Activated T-cell treated with anti-CD3 and anti-CD28 coated beads, Interleukin-2, amount 50 U/mL, for 4 hours (primary cell): ENCODE data around the gene GTPBP1. TPM values are rescaled to one million over a fixed set of nuclear protein-coding genes. Genes with fewer than 3 reads are reported as not detected.

Experiments
- ATAC-seq, 2 donors: fragments of 200-7000 bp; cut with Tn5 transposase; one replicate each; pipeline ENCODE4 v1.10.0; 2021
- DNase-seq: peaks from one replicate; pipeline ENCODE4 v3.0.0-alpha.2; 2020
- H3K27me3 Mint-ChIP-seq: one replicate; pipeline ENCODE4 v1.8.0; 2021; ENCODE audit warnings: low read depth, mixed read lengths
- H3K36me3 Mint-ChIP-seq: one replicate; pipeline ENCODE4 v1.8.0; 2022; ENCODE audit warnings: mixed read lengths; ENCODE audit not compliant: insufficient read depth
- H3K4me1 Mint-ChIP-seq: one replicate; pipeline ENCODE4 v1.8.0; 2021; ENCODE audit warnings: low read depth, mixed read lengths
- H3K4me3 Mint-ChIP-seq: one replicate; pipeline ENCODE4 v1.8.0; 2021; ENCODE audit warnings: mild to moderate bottlenecking, moderate library complexity, mixed read lengths
- H3K9me3 Mint-ChIP-seq: one replicate; pipeline ENCODE4 v1.8.0; 2021; ENCODE audit warnings: mixed read lengths
- total RNA-seq, 3 donors: library from RNA; stranded (reverse); gene quantifications; one replicate each; pipeline ENCODE4 v1.2.1, GENCODE V29; 2021

Gene GTPBP1
- total RNA-seq, 3 donors from 2014 or later, result 69.9 to 80.4 (median 76.5) TPM

- Mint-ChIP-seq H3K4me3 (no peak overlapping the region), H3K36me3 (peaks cover 28% of the 10 kb centered on the region), H3K27me3 (no peaks in the 10 kb centered on the region), H3K9me3 (no peaks in the 10 kb centered on the region), H3K4me1 (peaks cover 29% of the 10 kb centered on the region)
- ATAC-seq (peak in 1 of 2 donors; percentile 13), DNase-seq (no peak)
Measured at GRCh38 chr22:38735465-38736256, 29.9 kb downstream of the GTPBP1 start.

- Mint-ChIP-seq H3K4me3 (no peak overlapping the region), H3K27me3 (no peaks in the 10 kb centered on the region), H3K9me3 (no peaks in the 10 kb centered on the region), H3K36me3 (peaks cover 31% of the 10 kb centered on the region), H3K4me1 (peaks cover 31% of the 10 kb centered on the region)
- peak in 1 of 2 donors; percentile 7 for ATAC-seq
- DNase-seq, result no peak
Measured at GRCh38 chr22:38736257-38736570, 30.5 kb downstream of the GTPBP1 start.

DNA sequence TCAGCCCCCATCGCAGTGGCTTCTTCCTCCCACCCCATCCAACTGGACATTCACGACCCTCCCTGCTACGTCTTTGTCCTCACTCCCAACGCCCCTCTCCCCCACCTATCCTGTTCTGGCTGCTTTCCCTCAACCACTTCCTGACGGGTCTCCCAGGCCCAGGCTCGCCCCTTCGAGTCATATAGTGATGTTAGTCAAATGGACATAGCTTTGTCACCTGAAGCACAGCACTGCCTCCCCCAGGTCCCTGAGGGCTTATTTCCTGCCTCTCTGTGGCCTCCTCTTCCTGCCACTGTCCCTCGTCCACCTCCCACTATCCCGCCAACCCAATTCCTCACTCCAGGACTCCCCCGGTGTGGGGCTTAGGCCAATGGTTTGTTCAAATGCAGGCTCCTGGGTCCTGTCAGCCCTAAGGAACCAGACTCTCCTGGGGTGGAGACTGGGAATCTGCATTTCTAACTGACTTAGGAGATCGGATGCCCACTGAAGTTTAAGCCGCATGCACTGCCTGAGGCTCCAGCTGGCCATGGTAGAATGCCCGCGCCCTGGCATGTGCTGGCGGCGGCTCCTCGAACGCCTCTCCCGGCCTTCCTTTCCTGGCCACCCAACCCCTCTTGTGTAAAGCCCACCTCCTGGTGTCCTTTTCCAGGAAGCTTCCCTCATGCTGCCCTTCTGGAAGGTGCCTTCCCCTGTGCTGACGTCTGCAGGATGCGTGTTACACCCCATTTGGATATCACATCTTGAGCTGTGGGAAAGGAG is 31.7 kb downstream of the GTPBP1 start:
- H3K4me1 Mint-ChIP-seq, result peaks cover 34% of the 10 kb centered on the region
- H3K36me3 Mint-ChIP-seq, result peaks cover 40% of the 10 kb centered on the region
- ATAC-seq, result no peak

DNA sequence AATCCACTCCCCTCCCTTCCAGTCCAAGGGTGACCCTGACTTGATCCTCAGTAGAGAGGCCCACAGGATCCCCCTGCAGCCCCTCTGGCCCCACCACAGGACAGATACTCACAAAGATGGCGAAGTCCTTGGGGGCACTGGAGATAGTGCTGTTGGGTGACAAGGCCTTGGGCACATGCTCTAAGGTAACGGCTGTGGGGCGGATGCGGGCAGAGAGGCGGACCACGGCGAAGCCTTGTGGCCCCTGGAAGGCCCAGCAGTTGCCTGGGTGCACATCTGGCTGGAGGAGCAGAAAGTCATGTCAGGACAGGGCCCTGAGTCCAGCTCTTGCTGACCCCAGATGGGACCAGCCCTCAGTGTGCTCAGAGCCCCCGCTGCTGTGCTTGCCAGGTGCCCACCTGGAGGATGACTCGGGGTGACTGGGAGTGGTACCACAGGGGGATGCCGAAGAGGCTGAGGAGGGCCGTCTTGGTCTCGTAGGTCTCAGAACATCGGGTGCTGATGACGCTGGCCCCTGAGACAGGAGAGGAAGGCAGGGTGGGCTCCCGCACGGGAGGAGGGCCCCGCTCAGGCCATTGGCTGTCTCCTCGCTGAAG is 32.8 kb downstream of the GTPBP1 start:
- no peak for DNase-seq
- no peak overlapping the region for H3K4me3 Mint-ChIP-seq
- H3K4me1 Mint-ChIP-seq, result peaks cover 27% of the 10 kb centered on the region
- H3K36me3 Mint-ChIP-seq, result peaks cover 42% of the 10 kb centered on the region
- no peaks in the 10 kb centered on the region for H3K9me3 Mint-ChIP-seq
- no peak for ATAC-seq
- H3K27me3 Mint-ChIP-seq, result no peaks in the 10 kb centered on the region

More for the DNA sequence above, 31.7 kb downstream of the GTPBP1 start:
- Mint-ChIP-seq H3K9me3 (no peaks in the 10 kb centered on the region), H3K4me3 (no peak overlapping the region), H3K27me3 (no peaks in the 10 kb centered on the region)
- DNase-seq, result no peak

- DNase-seq (no peak), ATAC-seq (no peak)
- H3K9me3 Mint-ChIP-seq, result no peaks in the 10 kb centered on the region
- peaks cover 42% of the 10 kb centered on the region for H3K36me3 Mint-ChIP-seq
- H3K4me1 Mint-ChIP-seq, result peaks cover 23% of the 10 kb centered on the region
- H3K27me3 Mint-ChIP-seq, result no peaks in the 10 kb centered on the region
- no peak overlapping the region for H3K4me3 Mint-ChIP-seq
Measured at GRCh38 chr22:38739300-38740055, 33.7 kb downstream of the GTPBP1 start.

- H3K4me3 Mint-ChIP-seq, result no peak overlapping the region
- peaks cover 39% of the 10 kb centered on the region for H3K36me3 Mint-ChIP-seq
- no peaks in the 10 kb centered on the region for H3K9me3 Mint-ChIP-seq
- peaks cover 20% of the 10 kb centered on the region for H3K4me1 Mint-ChIP-seq
- no peak for ATAC-seq
- no peak for DNase-seq
- no peaks in the 10 kb centered on the region for H3K27me3 Mint-ChIP-seq
Measured at GRCh38 chr22:38740116-38740723, 34.5 kb downstream of the GTPBP1 start.

DNA sequence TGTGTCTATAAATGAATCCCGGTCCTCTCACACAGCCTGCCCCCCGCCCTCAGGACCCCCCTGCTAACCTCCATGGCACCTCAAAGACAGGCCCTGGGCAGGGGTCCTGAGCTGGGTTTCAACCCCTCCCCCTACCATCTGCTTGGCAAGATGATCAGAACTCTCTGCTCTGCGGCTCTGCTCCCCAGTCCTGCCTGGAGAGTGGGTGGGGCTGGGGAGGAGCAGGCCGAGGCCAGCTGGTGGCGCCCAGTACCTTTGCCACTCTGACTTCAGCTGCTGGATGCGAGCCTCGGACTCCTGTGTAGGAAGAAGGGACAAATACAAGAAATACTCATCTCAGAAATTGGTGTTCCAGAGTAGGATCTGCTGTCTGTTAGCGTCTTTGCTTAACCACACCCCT is 35.0 kb downstream of the GTPBP1 start:
- ATAC-seq, result no peak
- Mint-ChIP-seq H3K27me3 (no peaks in the 10 kb centered on the region), H3K36me3 (peaks cover 38% of the 10 kb centered on the region), H3K4me3 (no peak overlapping the region), H3K4me1 (peaks cover 20% of the 10 kb centered on the region), H3K9me3 (no peaks in the 10 kb centered on the region)
- no peak for DNase-seq

GRCh38 chr22:38741166-38741565 is 35.4 kb downstream of the GTPBP1 start:
- H3K27me3 Mint-ChIP-seq, result no peaks in the 10 kb centered on the region
- no peak overlapping the region for H3K4me3 Mint-ChIP-seq
- peaks cover 20% of the 10 kb centered on the region for H3K4me1 Mint-ChIP-seq
- peaks cover 36% of the 10 kb centered on the region for H3K36me3 Mint-ChIP-seq
- DNase-seq (no peak), ATAC-seq (no peak)
- no peaks in the 10 kb centered on the region for H3K9me3 Mint-ChIP-seq

DNA sequence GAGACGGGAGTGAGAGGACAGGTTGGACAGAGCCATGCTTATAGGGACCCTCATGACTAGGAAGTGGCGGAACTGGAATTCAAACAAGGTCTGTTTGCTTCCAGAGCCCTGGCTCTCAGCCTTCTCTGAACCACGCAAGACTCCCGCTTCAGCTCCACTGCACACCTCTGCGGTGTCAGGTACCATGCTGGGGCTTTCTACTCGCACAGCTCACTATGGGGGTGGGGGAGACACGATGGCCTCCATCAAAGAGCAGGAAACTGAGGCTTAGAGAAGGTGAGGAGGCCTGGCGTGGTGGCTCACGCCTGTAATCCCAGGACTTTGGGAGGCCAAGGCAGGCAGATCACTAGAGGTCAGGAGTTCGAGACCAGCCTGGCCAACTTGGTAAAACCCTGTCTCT is 35.8 kb downstream of the GTPBP1 start:
- DNase-seq, result no peak
- no peaks in the 10 kb centered on the region for H3K9me3 Mint-ChIP-seq
- H3K27me3 Mint-ChIP-seq, result no peaks in the 10 kb centered on the region
- peaks cover 36% of the 10 kb centered on the region for H3K36me3 Mint-ChIP-seq
- H3K4me3 Mint-ChIP-seq, result no peak overlapping the region
- no peak for ATAC-seq
- peaks cover 20% of the 10 kb centered on the region for H3K4me1 Mint-ChIP-seq

DNA sequence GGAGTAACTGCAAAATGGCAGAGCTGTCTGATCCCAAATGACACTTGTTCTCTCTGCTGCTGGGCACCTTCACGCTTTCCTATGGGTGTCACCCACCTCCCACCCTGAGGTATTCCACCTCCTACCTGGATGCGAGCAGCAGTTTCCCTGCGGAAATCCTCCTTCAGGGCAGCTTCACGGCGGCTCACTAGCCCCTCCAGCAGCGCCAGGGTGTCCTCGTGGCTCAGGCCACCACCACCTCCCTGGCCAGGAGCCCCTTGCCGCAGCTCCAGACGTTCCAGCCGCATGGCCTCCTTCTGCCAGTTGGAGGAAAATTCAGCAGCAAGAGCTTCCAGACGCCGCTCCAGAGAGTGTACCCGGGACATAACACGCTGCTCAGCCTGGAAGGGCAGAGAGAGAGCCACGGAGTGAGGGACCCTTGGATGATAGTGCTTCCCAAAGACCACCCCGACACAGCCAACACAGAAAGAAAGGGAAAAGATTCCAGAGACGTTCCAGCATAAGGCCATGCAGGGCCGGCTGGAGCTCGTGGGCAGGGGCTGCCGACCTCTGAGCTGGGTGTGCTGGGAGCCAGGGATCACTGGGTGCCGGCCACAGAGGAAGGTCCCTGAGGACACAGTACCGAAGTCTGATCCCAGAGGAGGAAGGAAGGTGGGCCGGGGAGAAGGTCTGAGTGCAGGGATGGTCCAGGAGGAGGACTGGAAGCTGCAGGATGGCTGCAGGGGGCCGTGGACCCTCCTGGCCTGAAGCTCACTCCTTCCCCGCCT is 36.6 kb downstream of the GTPBP1 start:
- Mint-ChIP-seq H3K4me1 (peaks cover 16% of the 10 kb centered on the region), H3K36me3 (peaks cover 35% of the 10 kb centered on the region), H3K27me3 (no peaks in the 10 kb centered on the region), H3K9me3 (no peaks in the 10 kb centered on the region), H3K4me3 (no peak overlapping the region)
- DNase-seq (no peak), ATAC-seq (no peak)

DNA sequence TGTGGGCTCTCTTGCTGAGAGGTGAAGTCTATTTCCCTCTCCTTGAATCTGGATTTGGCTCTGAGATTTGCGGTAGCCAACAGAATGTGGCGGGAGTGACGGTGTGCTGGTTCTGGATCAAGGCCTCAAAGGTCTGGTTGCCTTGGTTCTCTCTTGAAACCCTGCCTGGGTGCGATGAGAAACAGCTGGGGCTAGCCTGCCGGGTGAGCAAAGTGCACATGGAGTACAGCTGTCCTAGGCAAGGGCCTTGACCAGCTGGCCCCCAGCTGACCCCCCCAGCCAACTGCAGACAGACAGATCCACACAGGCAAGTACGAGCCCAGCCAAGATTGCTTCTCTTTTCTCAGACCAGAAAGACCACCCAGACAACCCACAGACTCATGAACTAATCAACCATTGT is 39.2 kb downstream of the GTPBP1 start:
- ATAC-seq (no peak), DNase-seq (no peak)
- Mint-ChIP-seq H3K9me3 (no peaks in the 10 kb centered on the region), H3K36me3 (peaks cover 26% of the 10 kb centered on the region), H3K27me3 (no peaks in the 10 kb centered on the region), H3K4me3 (no peak overlapping the region), H3K4me1 (peaks cover 14% of the 10 kb centered on the region)

GRCh38 chr22:38745676-38746460 is 40.1 kb downstream of the GTPBP1 start:
- no peak for ATAC-seq
- Mint-ChIP-seq H3K36me3 (peaks cover 29% of the 10 kb centered on the region), H3K4me1 (peaks cover 20% of the 10 kb centered on the region), H3K27me3 (no peaks in the 10 kb centered on the region), H3K9me3 (no peaks in the 10 kb centered on the region), H3K4me3 (no peak overlapping the region)
- DNase-seq, result no peak
